PC-3 (cell line): ENCODE measurements around the gene IQGAP1.

Source experiments
- EZH2 ChIP-seq: fragments of 300-600 bp; sonication (generic); IDR thresholded peaks from one replicate; pipeline ENCODE4 v1.6.1; 2017; ENCODE audit warnings: antibody characterized with exemption, mild to moderate bottlenecking, low read length; ENCODE audit not compliant: unreplicated experiment
- TF ChIP-seq, protein P1 (sequence below): fragments of 300-600 bp; sonication (generic); conservative IDR thresholded peaks from 2 replicates; pipeline ENCODE4 v1.5.1; 2017; ENCODE audit warnings: antibody characterized with exemption, low read depth, mild to moderate bottlenecking, low read length

DNA sequence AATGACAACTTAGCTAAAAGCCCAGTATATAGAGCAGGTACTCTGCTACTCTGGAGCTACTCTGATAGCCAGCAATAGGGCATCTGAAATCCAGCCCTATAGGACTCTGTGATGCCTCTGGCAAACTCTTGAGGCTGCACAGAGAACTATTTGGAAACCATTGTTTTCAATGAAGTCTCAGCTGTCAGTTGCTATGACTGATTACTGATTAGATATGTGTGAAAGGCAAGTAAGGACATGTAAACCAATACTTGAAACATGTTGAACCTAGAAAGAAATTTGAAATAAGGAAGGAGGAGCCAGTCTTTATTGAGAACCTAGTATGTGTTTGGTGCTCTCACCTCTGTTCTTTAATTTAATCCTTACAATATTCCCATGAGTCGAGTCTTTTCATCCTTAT lies 101.5 kb downstream of the IQGAP1 start:
- TF ChIP-seq, protein P1, sequence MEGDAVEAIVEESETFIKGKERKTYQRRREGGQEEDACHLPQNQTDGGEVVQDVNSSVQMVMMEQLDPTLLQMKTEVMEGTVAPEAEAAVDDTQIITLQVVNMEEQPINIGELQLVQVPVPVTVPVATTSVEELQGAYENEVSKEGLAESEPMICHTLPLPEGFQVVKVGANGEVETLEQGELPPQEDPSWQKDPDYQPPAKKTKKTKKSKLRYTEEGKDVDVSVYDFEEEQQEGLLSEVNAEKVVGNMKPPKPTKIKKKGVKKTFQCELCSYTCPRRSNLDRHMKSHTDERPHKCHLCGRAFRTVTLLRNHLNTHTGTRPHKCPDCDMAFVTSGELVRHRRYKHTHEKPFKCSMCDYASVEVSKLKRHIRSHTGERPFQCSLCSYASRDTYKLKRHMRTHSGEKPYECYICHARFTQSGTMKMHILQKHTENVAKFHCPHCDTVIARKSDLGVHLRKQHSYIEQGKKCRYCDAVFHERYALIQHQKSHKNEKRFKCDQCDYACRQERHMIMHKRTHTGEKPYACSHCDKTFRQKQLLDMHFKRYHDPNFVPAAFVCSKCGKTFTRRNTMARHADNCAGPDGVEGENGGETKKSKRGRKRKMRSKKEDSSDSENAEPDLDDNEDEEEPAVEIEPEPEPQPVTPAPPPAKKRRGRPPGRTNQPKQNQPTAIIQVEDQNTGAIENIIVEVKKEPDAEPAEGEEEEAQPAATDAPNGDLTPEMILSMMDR, result no peak
- no peak for TF ChIP-seq EZH2
